ENCODE data around the gene LRCH4. TPM values are rescaled to one million over a fixed set of nuclear protein-coding genes. Genes with fewer than 3 reads are reported as not detected.
"Not testable (repeated sequence)": the region's sequence is repeated elsewhere in the genome, so short reads cannot be mapped to it uniquely, and the experiment has no call there.

The LRCH4 gene
- total RNA-seq, 1 donor from 2014 or later = 76.6 TPM

- peaks cover 4% of the 10 kb centered on the region for H3K36me3 Mint-ChIP-seq (ENCODE audit: insufficient read depth)
Measured at GRCh38 chr7:100568176-100568895, 17.6 kb downstream of the LRCH4 start.

GRCh38 chr7:100567751-100568175 is 18.2 kb downstream of the LRCH4 start:
- no peak for DNase-seq (ENCODE audit: low spot score, unreplicated experiment)
- H3K9me3 Mint-ChIP-seq (ENCODE audit: low read depth) = no peaks in the 10 kb centered on the region
- TF ChIP-seq CTCF (IDR thresholded peaks at IDR 0.05; ENCODE audit: unreplicated experiment) = no peak
- peaks cover 19% of the 10 kb centered on the region for H3K4me1 Mint-ChIP-seq (ENCODE audit: low read depth)
- no peak overlapping the region for H3K27ac Mint-ChIP-seq
- no peak overlapping the region for H3K4me3 Mint-ChIP-seq (ENCODE audit: low read depth)
- H3K27me3 Mint-ChIP-seq = no peaks in the 10 kb centered on the region
- peaks cover 5% of the 10 kb centered on the region for H3K36me3 Mint-ChIP-seq (ENCODE audit: insufficient read depth)

More at GRCh38 chr7:100568176-100568895, 17.6 kb downstream of the LRCH4 start:
- Mint-ChIP-seq H3K4me3 (ENCODE audit: low read depth) (no peak overlapping the region), H3K4me1 (ENCODE audit: low read depth) (peaks cover 19% of the 10 kb centered on the region), H3K9me3 (ENCODE audit: low read depth) (no peaks in the 10 kb centered on the region), H3K27ac (no peak overlapping the region), H3K27me3 (no peaks in the 10 kb centered on the region)
- no peak for TF ChIP-seq CTCF (IDR thresholded peaks at IDR 0.05; ENCODE audit: unreplicated experiment)
- no peak for DNase-seq (ENCODE audit: low spot score, unreplicated experiment)

GRCh38 chr7:100567031-100567730 is 18.7 kb downstream of the LRCH4 start:
- H3K36me3 Mint-ChIP-seq (ENCODE audit: insufficient read depth) = peaks cover 5% of the 10 kb centered on the region
- no peak for DNase-seq (ENCODE audit: low spot score, unreplicated experiment)
- H3K4me3 Mint-ChIP-seq (ENCODE audit: low read depth) = no peak overlapping the region
- peaks cover 19% of the 10 kb centered on the region for H3K4me1 Mint-ChIP-seq (ENCODE audit: low read depth)
- TF ChIP-seq CTCF (IDR thresholded peaks at IDR 0.05; ENCODE audit: unreplicated experiment) = no peak
- H3K27ac Mint-ChIP-seq = no peak overlapping the region
- H3K9me3 Mint-ChIP-seq (ENCODE audit: low read depth) = no peaks in the 10 kb centered on the region
- H3K27me3 Mint-ChIP-seq = no peaks in the 10 kb centered on the region

- DNase-seq (ENCODE audit: low spot score, unreplicated experiment) = no peak
- Mint-ChIP-seq H3K27me3 (no peaks in the 10 kb centered on the region), H3K4me3 (ENCODE audit: low read depth) (no peak overlapping the region), H3K9me3 (ENCODE audit: low read depth) (no peaks in the 10 kb centered on the region), H3K4me1 (ENCODE audit: low read depth) (peaks cover 13% of the 10 kb centered on the region), H3K27ac (no peak overlapping the region), H3K36me3 (ENCODE audit: insufficient read depth) (peaks cover 5% of the 10 kb centered on the region)
- TF ChIP-seq CTCF (IDR thresholded peaks at IDR 0.05; ENCODE audit: unreplicated experiment) = no peak
Measured at GRCh38 chr7:100566018-100566531, 19.9 kb downstream of the LRCH4 start.

GRCh38 chr7:100565133-100565571 is 20.8 kb downstream of the LRCH4 start:
- H3K4me1 Mint-ChIP-seq (ENCODE audit: low read depth) = peaks cover 13% of the 10 kb centered on the region
- H3K36me3 Mint-ChIP-seq (ENCODE audit: insufficient read depth) = peaks cover 5% of the 10 kb centered on the region
- no peaks in the 10 kb centered on the region for H3K9me3 Mint-ChIP-seq (ENCODE audit: low read depth)
- TF ChIP-seq CTCF (IDR thresholded peaks at IDR 0.05; ENCODE audit: unreplicated experiment) = no peak
- no peak overlapping the region for H3K4me3 Mint-ChIP-seq (ENCODE audit: low read depth)
- no peak for DNase-seq (ENCODE audit: low spot score, unreplicated experiment)
- H3K27me3 Mint-ChIP-seq = no peaks in the 10 kb centered on the region
- H3K27ac Mint-ChIP-seq = no peak overlapping the region

- peaks cover 15% of the 10 kb centered on the region for H3K4me1 Mint-ChIP-seq (ENCODE audit: low read depth)
- DNase-seq (ENCODE audit: low spot score, unreplicated experiment); H3K27me3 Mint-ChIP-seq; H3K9me3 Mint-ChIP-seq (ENCODE audit: low read depth); H3K36me3 Mint-ChIP-seq (ENCODE audit: insufficient read depth); H3K4me3 Mint-ChIP-seq (ENCODE audit: low read depth); H3K27ac Mint-ChIP-seq: not testable (repeated sequence)
Measured at GRCh38 chr7:100564405-100564804, 21.5 kb downstream of the LRCH4 start.
